Uterus (tissue), 2 donors: ENCODE data around the gene WWOX.

Source experiments
- POLR2A ChIP-seq, 2 donors: fragments of 450-650 bp; IDR thresholded peaks; one replicate each; pipeline ENCODE4 v1.6.1; 2016; ENCODE audit warnings: antibody characterized with exemption in 2 of 2, mild to moderate bottlenecking in 1 of 2, moderate library complexity in 1 of 2
- TF ChIP-seq, protein P1 (sequence below), 4 experiments: fragments of 200-600 bp in 2 of 4; fragments of 450-650 bp in 2 of 4; sonication (generic) in 2 of 4; IDR thresholded peaks; one replicate each; pipeline ENCODE4 v1.5.1; 2016 to 2019; ENCODE audit warnings: antibody characterized with exemption in 4 of 4, mild to moderate bottlenecking in 2 of 4, moderate library complexity in 1 of 4

DNA sequence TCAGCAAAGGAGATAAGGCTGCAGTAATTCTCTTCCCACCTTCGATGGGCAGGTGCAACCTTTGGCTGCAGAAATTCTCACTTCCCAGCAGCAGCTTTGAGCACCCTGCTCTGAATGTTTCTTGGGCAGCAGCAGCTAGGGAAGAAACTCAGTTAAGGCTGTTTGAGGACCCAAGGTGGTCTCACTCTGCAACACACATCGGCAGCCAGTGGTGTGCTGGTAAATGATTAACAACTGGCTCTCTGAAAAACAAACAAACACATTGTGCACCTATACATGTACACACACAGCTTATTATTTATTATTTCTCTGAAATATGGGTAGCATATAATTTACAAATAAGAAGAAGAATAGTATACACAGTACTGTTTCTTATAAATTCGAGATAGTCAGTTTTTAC lies 685.8 kb downstream of the WWOX start:
- TF ChIP-seq, protein P1, sequence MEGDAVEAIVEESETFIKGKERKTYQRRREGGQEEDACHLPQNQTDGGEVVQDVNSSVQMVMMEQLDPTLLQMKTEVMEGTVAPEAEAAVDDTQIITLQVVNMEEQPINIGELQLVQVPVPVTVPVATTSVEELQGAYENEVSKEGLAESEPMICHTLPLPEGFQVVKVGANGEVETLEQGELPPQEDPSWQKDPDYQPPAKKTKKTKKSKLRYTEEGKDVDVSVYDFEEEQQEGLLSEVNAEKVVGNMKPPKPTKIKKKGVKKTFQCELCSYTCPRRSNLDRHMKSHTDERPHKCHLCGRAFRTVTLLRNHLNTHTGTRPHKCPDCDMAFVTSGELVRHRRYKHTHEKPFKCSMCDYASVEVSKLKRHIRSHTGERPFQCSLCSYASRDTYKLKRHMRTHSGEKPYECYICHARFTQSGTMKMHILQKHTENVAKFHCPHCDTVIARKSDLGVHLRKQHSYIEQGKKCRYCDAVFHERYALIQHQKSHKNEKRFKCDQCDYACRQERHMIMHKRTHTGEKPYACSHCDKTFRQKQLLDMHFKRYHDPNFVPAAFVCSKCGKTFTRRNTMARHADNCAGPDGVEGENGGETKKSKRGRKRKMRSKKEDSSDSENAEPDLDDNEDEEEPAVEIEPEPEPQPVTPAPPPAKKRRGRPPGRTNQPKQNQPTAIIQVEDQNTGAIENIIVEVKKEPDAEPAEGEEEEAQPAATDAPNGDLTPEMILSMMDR (IDR thresholded peaks at IDR 0.05), result no peak
- no peak for TF ChIP-seq POLR2A (IDR thresholded peaks at IDR 0.05)
